ENCODE measurements around the gene TACC3.

TACC3 gene

GRCh38 chr4:1756893-1757779 is 35.8 kb downstream of the TACC3 start:
- DNase-seq (ENCODE audit: insufficient read length, low spot score) (no peak), FAIRE-seq (no peak)

DNA sequence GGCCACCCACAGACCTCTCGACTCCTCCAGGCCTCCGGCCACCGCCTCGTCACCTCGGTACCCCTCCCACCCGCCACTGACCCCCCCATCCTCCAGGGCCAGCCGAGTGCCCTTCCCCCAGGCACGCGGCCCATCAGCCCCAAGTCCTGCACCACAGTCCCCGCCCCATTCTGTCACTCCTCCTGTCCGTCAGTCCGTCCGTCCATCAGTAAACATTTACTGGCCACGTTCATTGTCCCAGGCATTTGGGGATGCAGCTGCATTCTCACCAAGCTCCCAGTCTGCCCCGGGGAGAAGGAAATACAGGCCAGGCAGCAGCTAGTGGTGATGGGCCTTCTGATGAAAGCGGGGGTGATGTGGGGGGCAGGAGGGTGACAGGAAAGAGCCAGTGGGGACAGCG is 36.5 kb downstream of the TACC3 start:
- FAIRE-seq (no peak), DNase-seq (ENCODE audit: insufficient read length, low spot score) (no peak)

- DNase-seq (ENCODE audit: insufficient read length, low spot score) (no peak), FAIRE-seq (no peak)
Measured at GRCh38 chr4:1758306-1759121, 37.2 kb downstream of the TACC3 start.

GRCh38 chr4:1759170-1759817 is 38.0 kb downstream of the TACC3 start:
- FAIRE-seq (no peak), DNase-seq (ENCODE audit: insufficient read length, low spot score) (no peak)

GRCh38 chr4:1759818-1760223 is 38.5 kb downstream of the TACC3 start:
- DNase-seq (ENCODE audit: insufficient read length, low spot score): no peak
- FAIRE-seq: no peak

- FAIRE-seq (no peak), DNase-seq (ENCODE audit: insufficient read length, low spot score) (no peak)
Measured at GRCh38 chr4:1760521-1761071, 39.3 kb downstream of the TACC3 start.

GRCh38 chr4:1761130-1761689 is 39.9 kb downstream of the TACC3 start:
- DNase-seq (ENCODE audit: insufficient read length, low spot score): no peak
- no peak for FAIRE-seq

DNA sequence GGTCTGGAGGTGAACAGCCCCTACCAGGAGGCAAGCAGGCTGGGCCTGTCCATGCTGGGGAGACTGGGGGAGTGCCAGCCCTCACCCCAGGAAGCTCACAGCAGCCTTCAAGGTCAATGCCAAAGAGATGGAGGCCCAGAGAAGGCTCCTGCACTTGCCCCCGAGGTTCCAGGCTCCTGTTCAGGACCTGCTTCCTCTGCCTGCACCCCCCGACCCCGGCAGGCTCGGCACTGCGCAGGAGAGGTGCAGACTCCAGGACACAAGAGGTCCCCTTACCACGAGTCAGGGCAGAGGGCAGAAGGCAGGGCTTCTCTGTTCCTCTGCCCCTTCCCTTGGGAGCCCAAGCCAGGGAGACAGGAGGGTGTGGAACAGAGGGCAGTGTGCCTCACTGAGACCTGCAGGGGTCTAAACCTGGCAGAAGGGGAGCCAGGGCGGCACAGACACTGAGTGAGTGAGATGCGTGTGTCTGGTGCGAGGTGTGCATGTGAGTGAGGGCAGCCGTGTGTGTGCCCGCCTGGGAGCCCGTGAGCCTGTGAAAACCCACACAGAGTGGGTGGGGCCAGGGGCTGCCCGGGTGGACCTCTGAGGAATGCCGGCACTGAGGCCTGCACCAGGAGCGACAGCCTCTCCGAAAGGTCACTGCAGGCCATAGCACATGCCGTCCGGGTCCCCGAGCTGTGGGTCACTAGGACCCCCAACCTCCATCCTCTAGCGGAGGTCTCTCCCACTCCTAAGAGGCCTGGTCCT is 41.1 kb downstream of the TACC3 start:
- no peak for FAIRE-seq
- no peak for DNase-seq (ENCODE audit: insufficient read length, low spot score)

- DNase-seq (ENCODE audit: insufficient read length, low spot score) (no peak), FAIRE-seq (no peak)
Measured at GRCh38 chr4:1763070-1763549, 41.8 kb downstream of the TACC3 start.

DNA sequence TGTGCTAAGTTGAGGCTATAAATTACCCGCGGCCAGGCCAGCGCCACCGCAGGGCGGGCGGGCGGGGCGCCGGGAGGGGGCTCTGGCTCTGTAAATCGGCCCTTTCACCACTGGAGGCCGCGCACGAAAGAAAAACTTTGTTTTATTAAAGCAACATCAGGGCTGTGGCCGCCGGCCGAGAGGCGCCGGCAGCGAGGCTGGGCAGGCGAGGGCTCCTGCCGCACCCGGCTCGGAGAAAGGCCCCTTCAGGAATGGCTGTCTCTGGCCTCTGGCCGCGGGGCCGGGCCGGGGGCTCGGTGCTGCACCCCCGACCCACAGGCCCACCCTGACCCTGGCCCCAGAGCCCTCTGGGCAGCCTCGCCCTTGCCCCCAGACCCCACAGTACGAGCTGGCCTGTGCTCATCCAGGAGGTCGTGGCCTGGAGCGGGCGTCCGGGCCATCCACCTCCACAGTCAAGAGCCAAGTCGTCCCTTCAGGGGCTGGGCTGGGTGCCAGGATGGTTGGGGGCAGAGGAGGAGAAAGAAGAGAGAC is 42.3 kb downstream of the TACC3 start:
- no peak for DNase-seq (ENCODE audit: insufficient read length, low spot score)
- no peak for FAIRE-seq

DNA sequence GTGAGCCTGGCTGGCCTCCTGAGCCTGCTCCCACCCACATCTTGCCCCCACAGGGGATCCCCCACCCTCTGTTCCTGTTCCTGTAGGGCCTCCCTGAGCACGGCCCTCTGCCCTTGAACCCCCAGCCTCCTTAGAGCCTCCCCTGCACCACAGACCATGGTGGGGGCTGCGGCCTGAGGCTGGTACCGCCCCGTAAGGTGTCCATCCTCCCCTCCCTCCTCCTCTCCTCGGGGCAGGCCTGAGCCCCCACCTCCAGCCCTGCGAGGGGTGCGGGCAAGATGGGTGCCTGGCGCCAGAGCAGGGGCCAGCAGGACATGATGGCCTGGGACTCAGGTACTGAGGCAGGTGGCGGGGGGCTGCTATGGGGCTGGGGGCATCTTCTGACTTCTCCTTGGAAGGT is 43.3 kb downstream of the TACC3 start:
- no peak for DNase-seq (ENCODE audit: insufficient read length, low spot score)

GRCh38 chr4:1765409-1766072 is 44.2 kb downstream of the TACC3 start:
- FAIRE-seq: peak; percentile 38
- DNase-seq (ENCODE audit: insufficient read length, low spot score): no peak

More for the DNA sequence above, 43.3 kb downstream of the TACC3 start:
- no peak for FAIRE-seq

DNA sequence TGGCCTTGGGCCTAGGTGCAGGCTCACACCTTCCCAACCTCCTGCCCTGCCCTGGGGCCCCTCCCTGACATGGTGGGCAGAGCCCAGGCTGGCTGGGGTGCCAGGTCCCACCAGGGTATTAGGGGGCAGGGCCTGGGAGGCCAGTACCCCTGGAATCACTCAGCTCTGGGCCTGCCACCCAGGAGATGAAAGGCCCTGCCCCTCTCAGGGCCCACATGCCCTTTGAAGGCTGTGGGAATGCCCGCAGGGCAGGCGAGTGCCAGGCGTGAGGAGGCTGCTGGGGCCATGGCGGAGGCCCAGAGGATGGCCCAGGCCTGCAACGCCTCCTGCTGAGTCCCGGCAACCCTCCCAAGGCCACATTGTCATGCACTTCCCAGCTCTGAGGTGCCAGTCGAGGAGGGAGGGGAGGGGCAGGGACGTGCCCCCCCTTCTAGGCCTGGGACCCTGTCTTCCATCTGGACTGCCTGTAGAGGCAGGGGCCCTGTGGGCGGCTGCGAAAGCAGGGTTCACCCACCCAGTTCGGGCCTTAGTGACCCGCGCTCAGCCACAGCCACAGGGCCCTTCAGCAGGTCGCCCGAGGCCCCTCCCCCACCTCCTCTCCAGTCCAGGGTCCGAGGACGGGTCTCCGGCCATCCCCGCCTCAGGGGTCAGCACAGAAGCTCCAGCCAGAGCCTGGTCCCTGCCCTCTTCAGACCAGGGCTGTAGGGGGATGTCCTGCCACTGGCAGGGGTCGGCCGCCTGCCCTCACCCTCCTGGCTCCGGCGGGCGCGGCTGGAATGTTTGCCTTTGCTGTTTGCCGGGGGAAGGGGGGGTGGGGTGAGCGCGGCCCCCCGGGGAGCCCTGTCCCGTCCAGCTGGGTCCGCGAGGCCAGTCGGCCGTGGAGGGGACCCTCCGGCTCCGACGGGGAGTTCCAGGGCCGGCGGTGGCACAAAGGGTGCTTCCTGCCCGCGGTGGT is 45.1 kb downstream of the TACC3 start:
- DNase-seq (ENCODE audit: insufficient read length, low spot score) (no peak), FAIRE-seq (no peak)

- DNase-seq (ENCODE audit: insufficient read length, low spot score) (no peak), FAIRE-seq (peak; percentile 16)
Measured at GRCh38 chr4:1767061-1767769, 45.9 kb downstream of the TACC3 start.

- FAIRE-seq: no peak
- peak; percentile 77 for DNase-seq (ENCODE audit: insufficient read length, low spot score)
Measured at GRCh38 chr4:1767770-1768366, 46.5 kb downstream of the TACC3 start.

- FAIRE-seq (no peak), DNase-seq (ENCODE audit: insufficient read length, low spot score) (no peak)
Measured at GRCh38 chr4:1768367-1769034, 47.2 kb downstream of the TACC3 start.

Measured in HTR-8/SVneo (cell line).